HS-27A (cell line): ENCODE data around the gene MXI1.

Experiments used
- DNase-seq: peaks from one replicate; pipeline ENCODE4 v3.0.0-alpha.2; 2012; ENCODE audit warnings: low read depth, missing footprints

MXI1 gene

DNA sequence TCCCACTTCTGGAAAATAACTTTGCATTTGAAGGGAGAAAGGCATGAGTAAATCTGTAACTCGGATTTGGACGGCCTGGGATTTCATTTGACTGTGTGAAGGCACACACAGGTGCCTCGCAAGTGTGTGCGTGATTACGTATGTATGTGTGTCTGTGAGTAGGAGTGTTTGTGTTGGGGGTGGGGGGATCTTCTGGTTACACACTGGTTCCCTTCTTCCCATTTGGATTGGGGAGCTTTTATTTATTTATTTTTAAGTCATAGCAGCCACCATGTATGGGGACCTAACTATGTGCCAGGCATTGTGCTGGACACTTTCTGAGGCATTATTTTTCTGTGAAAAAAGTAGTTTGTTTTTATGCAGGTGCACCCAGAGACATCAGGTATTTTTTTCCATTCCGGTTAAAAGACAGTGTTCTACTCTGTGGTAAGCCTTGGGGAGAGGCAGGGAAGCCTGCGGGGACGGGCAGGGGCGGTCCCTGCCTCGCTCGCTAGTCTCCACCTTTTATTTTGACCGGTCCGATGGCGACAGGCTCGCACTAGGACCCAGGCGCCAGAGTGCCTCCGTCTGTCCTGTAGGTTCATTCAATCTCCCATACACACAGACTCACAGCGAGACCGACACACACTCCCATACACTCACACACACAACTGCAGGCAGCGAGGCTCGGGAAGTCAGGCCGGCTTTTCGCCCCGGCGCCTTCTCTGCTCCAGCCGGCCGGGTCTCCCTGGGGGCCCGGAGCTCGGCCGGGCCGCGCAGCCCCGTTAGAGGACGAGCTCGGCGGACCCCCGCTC is at the start of gene MXI1:
Gene MXI1, plus strand, starts transcription at position 595 of the 794 bp plus-strand sequence. CDS start 204 bp downstream, outside the sequence.
- no peak for DNase-seq

DNA sequence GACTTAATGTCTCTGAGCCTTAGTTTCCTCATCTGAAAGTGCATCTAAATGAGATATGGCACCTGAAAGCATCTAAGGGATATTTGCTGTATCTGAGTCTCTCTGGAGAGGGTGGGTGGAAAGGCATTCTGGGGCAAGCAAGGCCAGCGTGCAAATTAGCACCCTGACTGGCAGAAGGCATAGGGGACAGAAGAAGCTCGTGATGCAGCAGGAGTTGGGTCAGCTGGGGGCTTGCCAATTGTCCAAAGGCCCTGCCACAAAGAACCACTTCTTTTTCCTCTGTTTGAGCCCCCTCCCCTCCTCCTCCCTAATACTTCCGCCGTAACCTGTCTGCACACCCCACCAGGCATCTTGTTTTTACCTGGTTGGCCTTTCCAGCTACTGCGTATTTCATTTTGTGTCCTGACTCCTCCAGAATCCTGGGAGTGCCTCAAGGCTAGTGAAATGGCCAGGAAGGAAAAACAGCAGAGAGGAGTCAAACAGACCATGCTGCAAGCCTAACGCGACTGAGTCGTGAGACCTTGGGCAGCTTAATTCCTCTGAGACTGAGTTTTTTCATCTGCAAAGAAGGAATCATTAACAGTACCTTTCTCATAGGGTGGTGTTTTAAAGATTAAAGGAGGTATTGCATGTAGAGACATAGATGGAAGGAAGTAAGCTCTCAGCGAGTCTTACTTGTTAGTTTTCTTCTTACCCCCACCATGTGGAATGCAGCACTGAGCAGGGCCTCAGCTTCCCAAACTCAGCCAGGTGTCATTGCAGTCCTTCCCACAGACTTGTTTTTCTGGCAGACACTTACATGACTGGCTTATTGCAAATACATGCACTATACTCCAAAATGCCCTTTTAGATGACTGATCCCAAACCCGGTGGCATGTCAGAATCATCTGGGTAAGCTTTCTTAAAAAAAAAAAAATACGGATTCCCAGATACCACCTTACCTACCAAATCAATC is 49.1 kb upstream of the MXI1 start:
- DNase-seq = no peak

DNA sequence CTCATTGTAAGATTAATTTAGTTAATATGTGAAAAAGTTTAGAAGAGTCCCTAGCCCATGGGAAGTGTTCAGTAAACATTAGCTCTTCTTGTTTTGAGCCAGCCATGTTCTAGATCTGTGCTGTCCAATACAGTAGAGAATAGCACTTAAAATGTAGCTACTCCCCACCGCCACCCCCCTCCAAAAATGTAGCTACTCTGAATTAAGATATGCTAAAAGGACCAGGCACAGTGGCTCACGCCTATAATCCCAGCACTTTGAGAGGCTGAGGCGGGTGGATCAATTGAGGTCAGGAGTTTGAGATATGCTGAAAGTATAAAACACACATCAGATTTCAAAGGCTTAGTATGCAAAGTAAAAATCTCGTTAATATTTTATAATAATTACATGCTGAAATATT is 47.3 kb upstream of the MXI1 start:
- DNase-seq = no peak

GRCh38 chr10:110160522-110160921 is 46.9 kb upstream of the MXI1 start:
- DNase-seq = no peak

GRCh38 chr10:110162741-110163145 is 44.7 kb upstream of the MXI1 start:
- DNase-seq = no peak

- DNase-seq = no peak
Measured at GRCh38 chr10:110163192-110163773, 44.1 kb upstream of the MXI1 start.

DNA sequence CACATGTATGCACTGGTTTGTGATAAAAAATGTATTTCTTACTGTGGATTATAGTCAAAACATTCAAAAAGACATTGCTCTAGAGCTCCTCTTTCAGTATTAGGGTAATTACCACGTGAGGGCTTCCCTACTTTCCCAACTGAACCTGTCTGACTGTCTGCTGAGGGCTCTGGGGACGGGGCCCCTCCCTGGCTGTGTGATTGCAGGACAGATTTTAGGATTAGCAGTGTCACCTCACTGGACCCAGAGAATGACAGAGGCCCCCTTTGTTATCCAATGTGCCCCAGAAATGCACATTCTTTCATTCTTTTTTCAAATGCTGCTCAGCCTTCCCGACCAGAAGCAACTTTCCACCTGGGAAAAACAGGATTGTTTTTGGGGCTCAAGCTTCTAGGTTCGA is 43.6 kb upstream of the MXI1 start:
- DNase-seq = no peak

DNA sequence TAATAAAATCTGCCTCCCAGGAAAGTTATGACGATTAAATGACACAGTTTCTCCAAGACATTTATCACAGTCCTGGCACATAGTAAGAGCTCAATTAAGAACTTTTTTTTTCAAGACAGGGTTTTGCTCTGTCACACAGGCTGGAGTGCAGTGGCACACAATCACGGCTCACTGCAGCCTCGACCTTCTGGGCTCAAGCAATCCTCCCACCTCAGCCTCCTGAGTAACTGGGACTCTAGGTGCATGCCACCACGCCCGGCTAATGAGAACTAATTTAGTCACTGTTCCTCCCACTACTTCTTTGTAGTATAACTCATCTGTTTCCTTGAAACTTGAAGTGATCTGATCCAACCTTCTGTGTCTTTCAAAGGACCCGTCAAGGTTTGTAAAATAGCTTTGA is 42.2 kb upstream of the MXI1 start:
- DNase-seq = no peak

- no peak for DNase-seq
Measured at GRCh38 chr10:110167149-110167548, 40.3 kb upstream of the MXI1 start.

GRCh38 chr10:110168601-110169481 is 38.6 kb upstream of the MXI1 start:
- no peak for DNase-seq

- no peak for DNase-seq
Measured at GRCh38 chr10:110169586-110169985, 37.8 kb upstream of the MXI1 start.

- DNase-seq = no peak
Measured at GRCh38 chr10:110170142-110170971, 37.0 kb upstream of the MXI1 start.

DNA sequence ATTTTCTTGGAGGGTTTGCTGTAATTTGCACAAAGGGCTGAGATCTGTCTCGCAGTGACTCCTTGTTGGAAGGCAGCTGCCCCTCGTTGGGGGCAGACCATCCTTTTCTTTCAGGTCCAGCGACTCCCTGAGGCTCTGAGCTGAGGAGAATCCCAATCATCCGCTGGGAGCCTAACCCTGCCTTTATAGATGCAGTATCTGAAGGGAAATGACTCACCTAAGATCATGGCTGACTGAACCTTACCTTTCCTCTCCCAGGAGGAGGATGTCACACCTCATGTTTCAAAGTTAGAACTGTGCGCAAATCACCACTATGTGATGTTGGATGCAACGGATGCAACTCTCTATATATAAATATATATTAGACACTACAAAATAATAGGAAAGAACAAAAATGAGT is 36.4 kb upstream of the MXI1 start:
- DNase-seq = no peak

GRCh38 chr10:110172155-110172554 is 35.2 kb upstream of the MXI1 start:
- no peak for DNase-seq

- no peak for DNase-seq
Measured at GRCh38 chr10:110174201-110174600, 33.2 kb upstream of the MXI1 start.

DNA sequence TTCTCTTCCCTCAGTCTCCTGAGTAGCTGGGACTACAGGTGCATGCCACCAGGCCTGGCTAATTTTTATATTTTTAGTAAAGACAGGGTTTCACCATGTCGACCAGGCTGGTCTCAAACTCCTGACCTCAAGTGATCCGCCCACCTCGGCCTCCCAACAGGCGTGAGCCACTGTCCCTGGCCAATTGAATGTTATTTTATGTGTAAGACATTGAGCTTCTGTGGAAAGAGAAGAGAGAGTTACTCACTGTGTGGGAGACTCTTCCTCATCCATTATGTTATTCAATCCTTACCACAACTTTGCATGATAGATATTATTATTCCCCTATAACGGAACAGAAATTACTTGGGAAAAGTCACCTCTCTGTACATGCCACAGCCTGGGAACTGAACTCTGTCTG is 32.6 kb upstream of the MXI1 start:
- DNase-seq = no peak

GRCh38 chr10:110175406-110175805 is 32.0 kb upstream of the MXI1 start:
- DNase-seq = no peak

- DNase-seq = no peak
Measured at GRCh38 chr10:110176141-110177030, 31.0 kb upstream of the MXI1 start.

DNA sequence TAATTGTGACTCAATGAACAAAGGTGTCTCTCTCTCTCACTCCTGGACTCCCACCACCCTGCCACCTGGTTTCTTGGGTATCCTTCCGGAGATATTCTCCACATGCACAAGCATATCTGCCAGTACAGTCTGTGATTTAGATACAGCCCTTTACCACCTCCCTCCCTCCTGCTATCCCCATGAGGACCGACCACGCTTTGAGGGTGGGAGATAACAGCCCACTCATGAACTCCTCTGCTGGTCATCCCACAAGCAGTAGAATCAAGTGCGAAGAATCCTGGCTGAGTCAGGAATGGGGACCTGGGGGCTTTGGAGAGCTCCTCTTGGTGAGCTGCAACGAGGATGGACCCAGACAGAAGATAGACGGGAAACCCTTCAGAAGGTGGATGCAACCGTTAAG is 28.2 kb upstream of the MXI1 start:
- DNase-seq = no peak

DNA sequence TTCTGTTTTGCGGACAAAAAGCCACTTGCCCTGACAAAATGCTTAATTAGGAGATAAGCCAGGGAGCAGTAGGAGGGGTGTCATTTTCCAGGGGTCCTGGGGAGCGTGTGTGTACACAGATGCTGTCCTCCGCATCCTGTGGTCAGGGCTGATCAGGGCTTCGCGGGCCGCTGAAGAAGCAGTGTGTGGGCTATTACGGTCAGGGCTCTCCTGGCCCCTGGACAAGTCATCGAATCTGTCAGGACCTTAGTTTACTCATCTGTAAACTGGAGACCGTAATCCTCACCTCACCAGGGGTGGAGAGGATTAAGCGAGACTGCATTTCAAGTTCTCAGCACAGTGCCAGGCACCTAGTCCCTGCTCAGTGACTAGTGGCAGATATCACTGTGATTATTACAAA is 26.0 kb upstream of the MXI1 start:
- no peak for DNase-seq
